SK-N-SH (cell line): ENCODE data around the gene ZNF784. TPM values are rescaled to one million over a fixed set of nuclear protein-coding genes. Genes with fewer than 3 reads are reported as not detected.

Experiments used
- CTCF ChIA-PET: fragments of 300-600, 350-600 bp; formaldehyde crosslinking; extraction: SDS; loops from one replicate; lab custom pipeline; 2021; lab: Yijun Ruan, JAX
- POLR2A ChIA-PET: fragments of 350-600 bp; sonication (Branson Sonifier 250); formaldehyde crosslinking; extraction: SDS; loops from one replicate; lab custom pipeline; 2020; ENCODE audit warnings: antibody characterized with exemption, inconsistent platforms; lab: Yijun Ruan, JAX
- DNase-seq: peaks from one replicate; pipeline ENCODE4 v3.0.0; 2012
- H2AFZ ChIP-seq: fragments of 200-600 bp; sonication (generic); 2 replicates; pipeline ENCODE4 v1.8.1; 2016; ENCODE audit warnings: antibody characterized with exemption, mild to moderate bottlenecking, low read depth
- H3F3A ChIP-seq: fragments of 200-600 bp; sonication (generic); replicated peaks from 2 replicates; pipeline ENCODE3; 2016; ENCODE audit warnings: antibody characterized with exemption, mild to moderate bottlenecking; ENCODE audit not compliant: insufficient read depth
- H3K27ac ChIP-seq, 2 experiments: fragments of 200-500 bp in 1 of 2; fragments of 200-600 bp in 1 of 2; sonication (Bioruptor generic) in 1 of 2; sonication (generic), shearing (Covaris generic) in 1 of 2; 2 replicates each; pipeline versions ENCODE4 v1.5.1 to v1.6.1; 2014 to 2016; ENCODE audit warnings: low read depth in 2 of 2, inconsistent platforms in 1 of 2, low read length in 1 of 2, mild to moderate bottlenecking in 1 of 2, mixed read lengths in 1 of 2
- H3K27me3 ChIP-seq: fragments of 200-600 bp; sonication (generic), shearing (Covaris generic); 2 replicates; pipeline ENCODE4 v1.6.1; 2016; ENCODE audit warnings: mixed run types; ENCODE audit not compliant: insufficient read depth
- H3K36me3 ChIP-seq, 2 experiments: fragments of 200-500 bp in 1 of 2; fragments of 200-600 bp in 1 of 2; sonication (Bioruptor generic) in 1 of 2; sonication (generic) in 1 of 2; replicated peaks in 1 of 2; 2 replicates each; pipeline versions ENCODE3 to v1.5.1; 2014 to 2016; ENCODE audit warnings: low read length in 1 of 2, mild to moderate bottlenecking in 1 of 2; ENCODE audit not compliant: insufficient read depth in 2 of 2, control insufficient read depth in 1 of 2
- H3K4me1 ChIP-seq, 2 experiments: fragments of 200-500 bp in 1 of 2; fragments of 200-600 bp in 1 of 2; sonication (Bioruptor generic) in 1 of 2; sonication (generic), shearing (Covaris generic) in 1 of 2; 2 replicates each; pipeline versions ENCODE4 v1.5.1 to v1.6.1; 2014 to 2016; ENCODE audit warnings: low read depth in 1 of 2, low read length in 1 of 2, mixed run types in 1 of 2; ENCODE audit not compliant: insufficient read depth in 2 of 2, control insufficient read depth in 1 of 2
- H3K4me2 ChIP-seq: fragments of 200-600 bp; sonication (generic), shearing (Covaris generic); 2 replicates; pipeline ENCODE4 v1.6.1; 2017; ENCODE audit warnings: mixed run types
- H3K4me3 ChIP-seq, 2 experiments: fragments of 200-500 bp in 1 of 2; fragments of 200-600 bp in 1 of 2; sonication (Bioruptor generic) in 1 of 2; sonication (generic), shearing (Covaris generic) in 1 of 2; 2 replicates each; pipeline versions ENCODE4 v1.5.1 to v1.8.1; 2014 to 2016; ENCODE audit warnings: low read depth in 2 of 2, inconsistent platforms in 1 of 2, low read length in 1 of 2, mild to moderate bottlenecking in 1 of 2, mixed read lengths in 1 of 2, moderate library complexity in 1 of 2
- H3K79me2 ChIP-seq: fragments of 200-600 bp; sonication (generic); 2 replicates; pipeline ENCODE4 v1.8.1; 2017; ENCODE audit warnings: mild to moderate bottlenecking; ENCODE audit not compliant: insufficient read depth
- H3K9ac ChIP-seq: fragments of 200-600 bp; sonication (generic); 2 replicates; pipeline ENCODE4 v1.6.1; 2017; ENCODE audit warnings: mixed run types
- H3K9me2 ChIP-seq: fragments of 200-600 bp; sonication (generic); 2 replicates; pipeline ENCODE4 v1.6.1; 2017; ENCODE audit warnings: mixed run types
- H3K9me3 ChIP-seq: fragments of 200-600 bp; sonication (generic); 2 replicates; pipeline ENCODE4 v1.6.1; 2017; ENCODE audit warnings: mixed run types, mild to moderate bottlenecking, moderate library complexity
- H4K20me1 ChIP-seq: fragments of 200-600 bp; sonication (generic); 2 replicates; pipeline ENCODE4 v1.6.1; 2017; ENCODE audit warnings: mild to moderate bottlenecking, mixed run types; ENCODE audit not compliant: insufficient read depth
- ELF1 ChIP-seq: IDR thresholded peaks from 2 replicates; pipeline ENCODE4 v1.4.0; 2012
- GABPA ChIP-seq: IDR thresholded peaks from 2 replicates; pipeline ENCODE4 v1.4.0; 2012; ENCODE audit warnings: low read depth, mild to moderate bottlenecking
- MEF2A ChIP-seq: IDR thresholded peaks from 2 replicates; pipeline ENCODE4 v1.4.0; 2012; ENCODE audit warnings: low read depth, borderline replicate concordance
- RAD21 ChIP-seq: IDR thresholded peaks from 2 replicates; pipeline ENCODE4 v1.6.1; 2012; ENCODE audit warnings: mild to moderate bottlenecking, low read length
- RFX5 ChIP-seq: IDR thresholded peaks from 2 replicates; pipeline ENCODE4 v1.6.1; 2012; ENCODE audit warnings: mild to moderate bottlenecking, improper control_type of control experiment, low read length
- TAF1 ChIP-seq: IDR thresholded peaks from 2 replicates; pipeline ENCODE4 v1.6.1; 2012; ENCODE audit warnings: low read depth, mild to moderate bottlenecking, low read length, moderate library complexity, borderline replicate concordance
- TCF12 ChIP-seq: IDR thresholded peaks from 2 replicates; pipeline ENCODE4 v1.4.0; 2012
- TEAD4 ChIP-seq: IDR thresholded peaks from 2 replicates; pipeline ENCODE4 v1.4.0; 2012; ENCODE audit warnings: mild to moderate bottlenecking, borderline replicate concordance; ENCODE audit not compliant: insufficient read depth
- WGBS: methylation state at CpG from one replicate; pipeline ENCODE4 v1.1.6; 2017; ENCODE audit warnings: low lambda C conversion rate; 5-methylcytosine and 5-hydroxymethylcytosine counted together
- polyA plus RNA-seq, 3 experiments: library from polyadenylated mRNA; depleted of rRNA; stranded (reverse); fragments of >200 nt; gene quantifications; 2 replicates each; pipeline ENCODE4 v1.2.3, GENCODE V29; 2012
- TF ChIP-seq, protein P1 (sequence below): IDR thresholded peaks from 2 replicates; pipeline ENCODE4 v1.6.1; 2012; ENCODE audit warnings: mild to moderate bottlenecking, low read depth, low read length, moderate library complexity

Gene ZNF784
- polyA plus RNA-seq, 1 of the 3 experiments (the other 2 are of a cell fraction), result 5.5 TPM

DNA sequence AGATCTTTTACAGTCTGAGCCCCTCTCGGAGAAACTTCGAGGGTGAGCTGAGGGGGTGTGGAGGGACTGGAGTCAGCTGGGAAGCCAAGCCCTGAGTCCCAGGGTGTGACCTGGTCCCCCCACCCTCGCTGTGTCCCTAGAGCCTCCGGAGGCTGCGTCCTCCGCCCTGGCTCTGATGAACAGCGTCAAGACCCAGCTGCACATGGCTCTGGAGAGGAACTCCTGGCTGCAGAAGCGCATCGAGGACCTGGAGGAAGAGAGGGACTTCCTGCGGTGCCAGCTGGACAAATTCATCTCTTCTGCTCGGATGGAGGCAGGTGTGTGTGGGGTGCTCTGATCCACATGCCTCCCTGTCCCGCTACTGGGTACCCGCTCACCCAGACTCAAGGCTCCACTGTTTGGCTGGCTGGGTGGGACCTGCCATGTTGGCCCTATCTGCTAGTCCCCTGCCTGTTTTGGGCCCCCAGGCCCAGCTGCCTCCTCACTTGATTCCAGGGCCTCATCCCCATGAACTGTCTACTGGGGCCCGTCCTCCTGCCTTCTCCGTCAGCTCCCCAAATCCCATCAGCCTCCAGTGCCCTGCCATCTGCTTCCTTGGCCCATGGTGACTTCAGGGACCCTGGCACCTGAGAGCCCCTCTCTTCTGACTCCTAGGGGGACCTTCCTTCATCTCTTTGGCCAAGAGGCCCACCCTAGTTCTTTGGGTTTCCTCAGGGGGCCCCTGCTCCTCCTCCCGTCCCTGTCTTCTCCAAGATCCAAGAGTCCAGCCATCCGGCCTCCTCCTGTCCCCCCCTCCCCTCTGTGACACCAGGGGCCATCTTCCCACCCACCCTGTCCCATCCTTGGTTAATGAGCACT, 25.1 kb upstream of the ZNF784 start:
- H3K4me3 ChIP-seq, result peak overlapping the region in 1 of 2 experiments; percentile 82; a peak in 2 of 4 replicates
- H3K9ac ChIP-seq, result 0 out of 2 replicates have a peak overlapping the region, but pooled peaks have one; percentile 77
- TF ChIP-seq ELF1 (no peak), GABPA (no peak), TCF12 (no peak)
- TF ChIP-seq, protein P1, sequence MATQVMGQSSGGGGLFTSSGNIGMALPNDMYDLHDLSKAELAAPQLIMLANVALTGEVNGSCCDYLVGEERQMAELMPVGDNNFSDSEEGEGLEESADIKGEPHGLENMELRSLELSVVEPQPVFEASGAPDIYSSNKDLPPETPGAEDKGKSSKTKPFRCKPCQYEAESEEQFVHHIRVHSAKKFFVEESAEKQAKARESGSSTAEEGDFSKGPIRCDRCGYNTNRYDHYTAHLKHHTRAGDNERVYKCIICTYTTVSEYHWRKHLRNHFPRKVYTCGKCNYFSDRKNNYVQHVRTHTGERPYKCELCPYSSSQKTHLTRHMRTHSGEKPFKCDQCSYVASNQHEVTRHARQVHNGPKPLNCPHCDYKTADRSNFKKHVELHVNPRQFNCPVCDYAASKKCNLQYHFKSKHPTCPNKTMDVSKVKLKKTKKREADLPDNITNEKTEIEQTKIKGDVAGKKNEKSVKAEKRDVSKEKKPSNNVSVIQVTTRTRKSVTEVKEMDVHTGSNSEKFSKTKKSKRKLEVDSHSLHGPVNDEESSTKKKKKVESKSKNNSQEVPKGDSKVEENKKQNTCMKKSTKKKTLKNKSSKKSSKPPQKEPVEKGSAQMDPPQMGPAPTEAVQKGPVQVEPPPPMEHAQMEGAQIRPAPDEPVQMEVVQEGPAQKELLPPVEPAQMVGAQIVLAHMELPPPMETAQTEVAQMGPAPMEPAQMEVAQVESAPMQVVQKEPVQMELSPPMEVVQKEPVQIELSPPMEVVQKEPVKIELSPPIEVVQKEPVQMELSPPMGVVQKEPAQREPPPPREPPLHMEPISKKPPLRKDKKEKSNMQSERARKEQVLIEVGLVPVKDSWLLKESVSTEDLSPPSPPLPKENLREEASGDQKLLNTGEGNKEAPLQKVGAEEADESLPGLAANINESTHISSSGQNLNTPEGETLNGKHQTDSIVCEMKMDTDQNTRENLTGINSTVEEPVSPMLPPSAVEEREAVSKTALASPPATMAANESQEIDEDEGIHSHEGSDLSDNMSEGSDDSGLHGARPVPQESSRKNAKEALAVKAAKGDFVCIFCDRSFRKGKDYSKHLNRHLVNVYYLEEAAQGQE, result no peak
- peaks cover 5 to 31% of the 10 kb centered on the region in 2 experiments; a peak in 2 of 4 replicates for H3K4me1 ChIP-seq
- H3K9me3 ChIP-seq, result no peaks in the 10 kb centered on the region
- H3F3A ChIP-seq, result peaks cover 17% of the 10 kb centered on the region
- H3K79me2 ChIP-seq, result peaks cover 25% of the 10 kb centered on the region
- H3K27ac ChIP-seq, result no peak overlapping the region; a peak in 1 of 4 replicates
- peak overlapping the region; percentile 96 for H3K4me2 ChIP-seq
- WGBS, result 97% methylated on average over 13 of the region's 17 CpGs
- H3K9me2 ChIP-seq, result no peaks in the 10 kb centered on the region
- H2AFZ ChIP-seq, result no peak overlapping the region
- ChIA-PET CTCF (interaction anchor here (0.7 to 4.5 kb wide), 3 partner anchors 9 to 146 kb away, joined by 3 to 30 read pairs (median 3); no protein-coding TSS in a partner anchor), POLR2A (interaction anchor here (0.9 kb wide), 1 partner anchor 13 kb away, joined by 3 read pairs; no protein-coding TSS in a partner anchor)
- DNase-seq, result no peak
- H3K27me3 ChIP-seq, result no peaks in the 10 kb centered on the region
- H4K20me1 ChIP-seq, result no peaks in the 10 kb centered on the region
- H3K36me3 ChIP-seq, result peaks cover 3 to 30% of the 10 kb centered on the region in 2 experiments

GRCh38 chr19:55648585-55649267, 24.4 kb upstream of the ZNF784 start:
- peaks cover 3 to 30% of the 10 kb centered on the region in 2 experiments for H3K36me3 ChIP-seq
- peak overlapping the region in 1 of 2 experiments; percentile 94; a peak in 1 of 4 replicates for H3K27ac ChIP-seq
- TF ChIP-seq ELF1, result no peak
- no peak for TF ChIP-seq TAF1
- TF ChIP-seq RAD21, result no peak
- no peak for TF ChIP-seq RFX5
- TF ChIP-seq MEF2A, result no peak
- no peak for TF ChIP-seq TEAD4
- H4K20me1 ChIP-seq, result no peaks in the 10 kb centered on the region
- H3K9me2 ChIP-seq, result no peaks in the 10 kb centered on the region
- H2AFZ ChIP-seq, result no peak overlapping the region
- no peaks in the 10 kb centered on the region for H3K27me3 ChIP-seq
- peaks cover 17% of the 10 kb centered on the region for H3F3A ChIP-seq
- peak overlapping the region; percentile 77 to 82 for H3K4me3 ChIP-seq
- peaks cover 5 to 35% of the 10 kb centered on the region in 2 experiments; a peak in 2 of 4 replicates for H3K4me1 ChIP-seq
- peak overlapping the region; percentile 96 for H3K4me2 ChIP-seq
- peak overlapping the region; percentile 77 for H3K9ac ChIP-seq
- DNase-seq, result peak; percentile 41
- 64% methylated on average over 11 of the region's 25 CpGs for WGBS
- ChIA-PET POLR2A (no interaction called here), CTCF (interaction anchor here (0.7 to 4.5 kb wide), 5 partner anchors 9 to 508 kb away, joined by 3 to 30 read pairs (median 4); no protein-coding TSS in a partner anchor)
- H3K9me3 ChIP-seq, result no peaks in the 10 kb centered on the region
- H3K79me2 ChIP-seq, result peaks cover 33% of the 10 kb centered on the region
